ENCODE results near the gene RCL1. TPM values are rescaled to one million over a fixed set of nuclear protein-coding genes. Genes with fewer than 3 reads are reported as not detected.
"Not testable (repeated sequence)": the region's sequence is repeated elsewhere in the genome, so short reads cannot be mapped to it uniquely, and the experiment has no call there.

Gene RCL1
- total RNA-seq, 1 donor = 27.7 TPM

GRCh38 chr9:4891674-4892073, 98.9 kb downstream of the RCL1 start:
- Histone ChIP-seq H3K4me1 (ENCODE audit: insufficient read depth, low read length) (no peaks in the 10 kb centered on the region), H3K9me3 (ENCODE audit: low read depth, low read length) (no peaks in the 10 kb centered on the region), H3K27me3 (ENCODE audit: insufficient read depth, low read length) (no peaks in the 10 kb centered on the region), H3K4me3 (ENCODE audit: low read length) (no peak overlapping the region)

GRCh38 chr9:4892501-4893194, 99.9 kb downstream of the RCL1 start:
- Histone ChIP-seq H3K4me1 (ENCODE audit: insufficient read depth, low read length) (no peaks in the 10 kb centered on the region), H3K4me3 (ENCODE audit: low read length) (no peak overlapping the region), H3K27me3 (ENCODE audit: insufficient read depth, low read length) (no peaks in the 10 kb centered on the region), H3K9me3 (ENCODE audit: low read depth, low read length) (no peaks in the 10 kb centered on the region)

GRCh38 chr9:4894076-4894475, 101.3 kb downstream of the RCL1 start:
- H3K4me3 ChIP-seq (ENCODE audit: low read length) = no peak overlapping the region
- no peaks in the 10 kb centered on the region for H3K27me3 ChIP-seq (ENCODE audit: insufficient read depth, low read length)
- no peaks in the 10 kb centered on the region for H3K4me1 ChIP-seq (ENCODE audit: insufficient read depth, low read length)
- no peaks in the 10 kb centered on the region for H3K9me3 ChIP-seq (ENCODE audit: low read depth, low read length)

GRCh38 chr9:4899853-4900252, 107.1 kb downstream of the RCL1 start:
- not testable (repeated sequence) for H3K4me3 ChIP-seq (ENCODE audit: low read length)

GRCh38 chr9:4901401-4902134, 108.8 kb downstream of the RCL1 start:
- peaks cover 23% of the 10 kb centered on the region for H3K4me1 ChIP-seq (ENCODE audit: insufficient read depth, low read length)
- H3K4me3 ChIP-seq (ENCODE audit: low read length); H3K9me3 ChIP-seq (ENCODE audit: low read depth, low read length); H3K27me3 ChIP-seq (ENCODE audit: insufficient read depth, low read length): not testable (repeated sequence)

More at GRCh38 chr9:4899853-4900252, 107.1 kb downstream of the RCL1 start:
- H3K27me3 ChIP-seq (ENCODE audit: insufficient read depth, low read length); H3K9me3 ChIP-seq (ENCODE audit: low read depth, low read length): not testable (repeated sequence)
- peaks cover 19% of the 10 kb centered on the region for H3K4me1 ChIP-seq (ENCODE audit: insufficient read depth, low read length)

GRCh38 chr9:4902135-4902475, 109.4 kb downstream of the RCL1 start:
- Histone ChIP-seq H3K27me3 (ENCODE audit: insufficient read depth, low read length) (no peaks in the 10 kb centered on the region), H3K9me3 (ENCODE audit: low read depth, low read length) (no peaks in the 10 kb centered on the region), H3K4me1 (ENCODE audit: insufficient read depth, low read length) (peaks cover 23% of the 10 kb centered on the region), H3K4me3 (ENCODE audit: low read length) (no peak overlapping the region)

GRCh38 chr9:4904322-4905134, 111.8 kb downstream of the RCL1 start:
- H3K27me3 ChIP-seq (ENCODE audit: insufficient read depth, low read length) = no peaks in the 10 kb centered on the region

GRCh38 chr9:4905135-4905490, 112.4 kb downstream of the RCL1 start:
- no peaks in the 10 kb centered on the region for H3K9me3 ChIP-seq (ENCODE audit: low read depth, low read length)
- H3K4me1 ChIP-seq (ENCODE audit: insufficient read depth, low read length) = peaks cover 23% of the 10 kb centered on the region
- H3K27me3 ChIP-seq (ENCODE audit: insufficient read depth, low read length) = no peaks in the 10 kb centered on the region
- H3K4me3 ChIP-seq (ENCODE audit: low read length) = no peak overlapping the region

More at GRCh38 chr9:4904322-4905134, 111.8 kb downstream of the RCL1 start:
- Histone ChIP-seq H3K9me3 (ENCODE audit: low read depth, low read length) (no peaks in the 10 kb centered on the region), H3K4me3 (ENCODE audit: low read length) (no peak overlapping the region), H3K4me1 (ENCODE audit: insufficient read depth, low read length) (peaks cover 23% of the 10 kb centered on the region)

Other genes starting within 250 kb of the RCL1 start
- 10.1 TPM for gene PLPP6, start 130.7 kb upstream of the RCL1 start, total RNA-seq
- gene SPATA6L, start 126.5 kb upstream of the RCL1 start, total RNA-seq = 1.8 TPM
- 36.2 TPM for gene CDC37L1, start 113.4 kb upstream of the RCL1 start, total RNA-seq
- 23.7 TPM for gene AK3, start 51.7 kb upstream of the RCL1 start, total RNA-seq
- gene JAK2, start 192.3 kb downstream of the RCL1 start, total RNA-seq = 15.5 TPM

Data from mononuclear cell (primary cell).